GM23338 (cell line): Measurements from ENCODE around the gene ENOSF1. TPM values are rescaled to one million over a fixed set of nuclear protein-coding genes. Genes with fewer than 3 reads are reported as not detected.

Source experiments
- ATAC-seq: fragments of 200-7000 bp; cut with Tn5 transposase; 3 replicates; pipeline ENCODE4 v1.9.1; 2020
- DNase-seq: peaks from one replicate; pipeline ENCODE4 v3.0.0-alpha.2; 2015; ENCODE audit warnings: low spot score
- H2AFZ ChIP-seq: fragments of 200-600 bp; sonication (generic); 2 replicates; pipeline ENCODE4 v1.8.0; 2016; ENCODE audit warnings: antibody characterized with exemption, mild to moderate bottlenecking, moderate library complexity
- H3F3A ChIP-seq: fragments of 200-600 bp; sonication (generic); replicated peaks from 2 replicates; pipeline ENCODE4 v1.8.0; 2017; ENCODE audit warnings: antibody characterized with exemption, mixed run types, low read depth
- H3K27ac ChIP-seq: fragments of 200-600 bp; sonication (generic); 2 replicates; pipeline ENCODE4 v1.6.1; 2016; ENCODE audit warnings: low read depth
- H3K27me3 ChIP-seq: fragments of 200-600 bp; sonication (generic); 2 replicates; pipeline ENCODE4 v1.8.0; 2016; ENCODE audit warnings: mild to moderate bottlenecking, mixed run types, moderate library complexity; ENCODE audit not compliant: insufficient read depth
- H3K36me3 ChIP-seq: fragments of 200-600 bp; sonication (generic); 2 replicates; pipeline ENCODE4 v1.8.0; 2016; ENCODE audit warnings: mild to moderate bottlenecking; ENCODE audit not compliant: insufficient read depth
- H3K4me1 ChIP-seq: fragments of 200-600 bp; sonication (generic); 2 replicates; pipeline ENCODE4 v1.8.0; 2016; ENCODE audit warnings: mild to moderate bottlenecking, moderate library complexity; ENCODE audit not compliant: insufficient read depth
- H3K4me2 ChIP-seq: fragments of 200-600 bp; sonication (generic); 2 replicates; pipeline ENCODE4 v1.7.1; 2017; ENCODE audit warnings: mixed run types
- H3K4me3 ChIP-seq: fragments of 200-600 bp; sonication (generic); 2 replicates; pipeline ENCODE4 v1.6.1; 2016; ENCODE audit warnings: mixed run types
- H3K79me2 ChIP-seq: fragments of 200-600 bp; sonication (generic); replicated peaks from 2 replicates; pipeline ENCODE4 v1.8.0; 2017; ENCODE audit warnings: mild to moderate bottlenecking; ENCODE audit not compliant: insufficient read depth
- H3K9me2 ChIP-seq: fragments of 200-600 bp; sonication (generic); 2 replicates; pipeline ENCODE4 v1.8.0; 2017; ENCODE audit not compliant: insufficient read depth
- H4K20me1 ChIP-seq: fragments of 200-600 bp; sonication (generic); replicated peaks from 2 replicates; pipeline ENCODE4 v1.8.0; 2017; ENCODE audit warnings: mild to moderate bottlenecking; ENCODE audit not compliant: insufficient read depth
- H3K27ac Mint-ChIP-seq: 2 replicates; pipeline ENCODE4 v1.8.0; 2020; ENCODE audit warnings: inconsistent platforms, mild to moderate bottlenecking, moderate library complexity, mixed read lengths
- H3K27me3 Mint-ChIP-seq: 3 replicates; pipeline ENCODE4 v1.8.0; 2022; ENCODE audit warnings: low read depth, mild to moderate bottlenecking, moderate library complexity, mixed read lengths, inconsistent platforms; ENCODE audit not compliant: insufficient read depth, poor library complexity
- H3K36me3 Mint-ChIP-seq: 3 replicates; pipeline ENCODE4 v1.8.0; 2021; ENCODE audit warnings: low read depth, mild to moderate bottlenecking, inconsistent platforms, moderate library complexity, mixed read lengths
- H3K4me1 Mint-ChIP-seq: 3 replicates; pipeline ENCODE4 v1.8.0; 2020; ENCODE audit warnings: mild to moderate bottlenecking, inconsistent platforms, mixed read lengths
- H3K4me3 Mint-ChIP-seq: 3 replicates; pipeline ENCODE4 v1.8.0; 2021; ENCODE audit warnings: moderate library complexity, mild to moderate bottlenecking, inconsistent platforms, mixed read lengths
- H3K9me3 Mint-ChIP-seq: 3 replicates; pipeline ENCODE4 v1.8.0; 2020; ENCODE audit warnings: moderate library complexity, mild to moderate bottlenecking, inconsistent platforms, mixed read lengths
- CREB1 ChIP-seq: fragments of 250-450 bp; sonication (Bioruptor Pico); IDR thresholded peaks from 2 replicates; pipeline ENCODE4 v1.5.0; 2020; ENCODE audit warnings: low read depth, mild to moderate bottlenecking, moderate library complexity
- EZH2 ChIP-seq: fragments of 200-600 bp; sonication (generic); IDR thresholded peaks from one replicate; pipeline ENCODE4 v1.8.0; 2017; ENCODE audit warnings: antibody characterized with exemption, mild to moderate bottlenecking, low read depth; ENCODE audit not compliant: unreplicated experiment
- NANOG ChIP-seq: IDR thresholded peaks from 2 replicates; pipeline ENCODE4 v1.6.1; 2016; ENCODE audit warnings: antibody characterized with exemption, borderline replicate concordance
- STAT1 ChIP-seq: IDR thresholded peaks from one replicate; pipeline ENCODE4 v1.6.1; 2016; ENCODE audit warnings: antibody characterized with exemption; ENCODE audit not compliant: unreplicated experiment
- polyA plus RNA-seq: library from polyadenylated mRNA; unstranded; fragments of >200 nt; fragmentation: Nextera tagmentation; extraction: Ambion mirVana; gene quantifications from 2 replicates; pipeline ENCODE4 v1.2.1, GENCODE V29; 2016
- total RNA-seq: library from RNA; depleted of rRNA; stranded (reverse); fragments of >200 nt; shearing (Covaris generic); gene quantifications from 2 replicates; pipeline ENCODE4 v1.2.3, GENCODE V29; 2014
- TF ChIP-seq, protein P1 (sequence below): fragments of 250-450 bp; sonication (Bioruptor Pico); IDR thresholded peaks from 2 replicates; pipeline ENCODE4 v1.5.0; 2020; ENCODE audit warnings: mild to moderate bottlenecking, moderate library complexity
- TF ChIP-seq, protein P2 (sequence below): IDR thresholded peaks from one replicate; pipeline ENCODE4 v1.6.1; 2018; ENCODE audit warnings: antibody characterized with exemption; ENCODE audit not compliant: unreplicated experiment

The ENOSF1 gene
- total and polyA plus RNA-seq, 2 experiments from 2014 or later = 30.1 to 36.4 TPM

DNA sequence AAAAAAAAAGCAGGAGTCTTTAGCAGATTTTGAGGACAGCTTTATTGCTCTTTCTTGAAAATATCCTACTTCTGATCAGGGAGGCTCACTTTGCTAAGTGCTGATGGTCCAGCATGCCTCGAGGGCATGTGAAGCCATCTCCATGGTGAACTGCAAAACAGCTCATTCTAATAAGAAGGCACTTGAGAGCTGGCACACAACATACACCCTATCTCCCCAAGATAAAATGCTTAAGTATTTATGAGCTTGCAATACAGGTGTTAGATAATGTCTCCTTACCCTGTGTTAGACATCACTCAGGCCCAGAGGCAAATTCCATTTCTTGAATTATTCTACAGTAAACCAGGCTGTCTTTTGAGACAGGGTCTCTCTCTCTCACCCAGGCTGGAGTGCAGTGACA is 2.7 kb downstream of the ENOSF1 start (continued):
- TF ChIP-seq, protein P1, sequence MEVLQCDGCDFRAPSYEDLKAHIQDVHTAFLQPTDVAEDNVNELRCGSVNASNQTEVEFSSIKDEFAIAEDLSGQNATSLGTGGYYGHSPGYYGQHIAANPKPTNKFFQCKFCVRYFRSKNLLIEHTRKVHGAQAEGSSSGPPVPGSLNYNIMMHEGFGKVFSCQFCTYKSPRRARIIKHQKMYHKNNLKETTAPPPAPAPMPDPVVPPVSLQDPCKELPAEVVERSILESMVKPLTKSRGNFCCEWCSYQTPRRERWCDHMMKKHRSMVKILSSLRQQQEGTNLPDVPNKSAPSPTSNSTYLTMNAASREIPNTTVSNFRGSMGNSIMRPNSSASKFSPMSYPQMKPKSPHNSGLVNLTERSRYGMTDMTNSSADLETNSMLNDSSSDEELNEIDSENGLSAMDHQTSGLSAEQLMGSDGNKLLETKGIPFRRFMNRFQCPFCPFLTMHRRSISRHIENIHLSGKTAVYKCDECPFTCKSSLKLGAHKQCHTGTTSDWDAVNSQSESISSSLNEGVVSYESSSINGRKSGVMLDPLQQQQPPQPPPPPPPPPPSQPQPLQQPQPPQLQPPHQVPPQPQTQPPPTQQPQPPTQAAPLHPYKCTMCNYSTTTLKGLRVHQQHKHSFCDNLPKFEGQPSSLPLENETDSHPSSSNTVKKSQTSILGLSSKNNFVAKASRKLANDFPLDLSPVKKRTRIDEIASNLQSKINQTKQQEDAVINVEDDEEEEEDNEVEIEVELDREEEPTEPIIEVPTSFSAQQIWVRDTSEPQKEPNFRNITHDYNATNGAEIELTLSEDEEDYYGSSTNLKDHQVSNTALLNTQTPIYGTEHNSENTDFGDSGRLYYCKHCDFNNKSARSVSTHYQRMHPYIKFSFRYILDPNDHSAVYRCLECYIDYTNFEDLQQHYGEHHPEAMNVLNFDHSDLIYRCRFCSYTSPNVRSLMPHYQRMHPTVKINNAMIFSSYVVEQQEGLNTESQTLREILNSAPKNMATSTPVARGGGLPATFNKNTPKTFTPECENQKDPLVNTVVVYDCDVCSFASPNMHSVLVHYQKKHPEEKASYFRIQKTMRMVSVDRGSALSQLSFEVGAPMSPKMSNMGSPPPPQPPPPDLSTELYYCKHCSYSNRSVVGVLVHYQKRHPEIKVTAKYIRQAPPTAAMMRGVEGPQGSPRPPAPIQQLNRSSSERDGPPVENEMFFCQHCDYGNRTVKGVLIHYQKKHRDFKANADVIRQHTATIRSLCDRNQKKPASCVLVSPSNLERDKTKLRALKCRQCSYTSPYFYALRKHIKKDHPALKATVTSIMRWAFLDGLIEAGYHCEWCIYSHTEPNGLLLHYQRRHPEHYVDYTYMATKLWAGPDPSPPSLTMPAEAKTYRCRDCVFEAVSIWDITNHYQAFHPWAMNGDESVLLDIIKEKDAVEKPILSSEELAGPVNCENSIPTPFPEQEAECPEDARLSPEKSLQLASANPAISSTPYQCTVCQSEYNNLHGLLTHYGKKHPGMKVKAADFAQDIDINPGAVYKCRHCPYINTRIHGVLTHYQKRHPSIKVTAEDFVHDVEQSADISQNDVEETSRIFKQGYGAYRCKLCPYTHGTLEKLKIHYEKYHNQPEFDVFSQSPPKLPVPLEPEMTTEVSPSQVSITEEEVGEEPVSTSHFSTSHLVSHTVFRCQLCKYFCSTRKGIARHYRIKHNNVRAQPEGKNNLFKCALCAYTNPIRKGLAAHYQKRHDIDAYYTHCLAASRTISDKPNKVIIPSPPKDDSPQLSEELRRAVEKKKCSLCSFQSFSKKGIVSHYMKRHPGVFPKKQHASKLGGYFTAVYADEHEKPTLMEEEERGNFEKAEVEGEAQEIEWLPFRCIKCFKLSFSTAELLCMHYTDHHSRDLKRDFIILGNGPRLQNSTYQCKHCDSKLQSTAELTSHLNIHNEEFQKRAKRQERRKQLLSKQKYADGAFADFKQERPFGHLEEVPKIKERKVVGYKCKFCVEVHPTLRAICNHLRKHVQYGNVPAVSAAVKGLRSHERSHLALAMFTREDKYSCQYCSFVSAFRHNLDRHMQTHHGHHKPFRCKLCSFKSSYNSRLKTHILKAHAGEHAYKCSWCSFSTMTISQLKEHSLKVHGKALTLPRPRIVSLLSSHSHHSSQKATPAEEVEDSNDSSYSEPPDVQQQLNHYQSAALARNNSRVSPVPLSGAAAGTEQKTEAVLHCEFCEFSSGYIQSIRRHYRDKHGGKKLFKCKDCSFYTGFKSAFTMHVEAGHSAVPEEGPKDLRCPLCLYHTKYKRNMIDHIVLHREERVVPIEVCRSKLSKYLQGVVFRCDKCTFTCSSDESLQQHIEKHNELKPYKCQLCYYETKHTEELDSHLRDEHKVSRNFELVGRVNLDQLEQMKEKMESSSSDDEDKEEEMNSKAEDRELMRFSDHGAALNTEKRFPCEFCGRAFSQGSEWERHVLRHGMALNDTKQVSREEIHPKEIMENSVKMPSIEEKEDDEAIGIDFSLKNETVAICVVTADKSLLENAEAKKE (CRISPR knock-in tag) = no peak
- TF ChIP-seq STAT1 = no peak
- TF ChIP-seq, protein P2, sequence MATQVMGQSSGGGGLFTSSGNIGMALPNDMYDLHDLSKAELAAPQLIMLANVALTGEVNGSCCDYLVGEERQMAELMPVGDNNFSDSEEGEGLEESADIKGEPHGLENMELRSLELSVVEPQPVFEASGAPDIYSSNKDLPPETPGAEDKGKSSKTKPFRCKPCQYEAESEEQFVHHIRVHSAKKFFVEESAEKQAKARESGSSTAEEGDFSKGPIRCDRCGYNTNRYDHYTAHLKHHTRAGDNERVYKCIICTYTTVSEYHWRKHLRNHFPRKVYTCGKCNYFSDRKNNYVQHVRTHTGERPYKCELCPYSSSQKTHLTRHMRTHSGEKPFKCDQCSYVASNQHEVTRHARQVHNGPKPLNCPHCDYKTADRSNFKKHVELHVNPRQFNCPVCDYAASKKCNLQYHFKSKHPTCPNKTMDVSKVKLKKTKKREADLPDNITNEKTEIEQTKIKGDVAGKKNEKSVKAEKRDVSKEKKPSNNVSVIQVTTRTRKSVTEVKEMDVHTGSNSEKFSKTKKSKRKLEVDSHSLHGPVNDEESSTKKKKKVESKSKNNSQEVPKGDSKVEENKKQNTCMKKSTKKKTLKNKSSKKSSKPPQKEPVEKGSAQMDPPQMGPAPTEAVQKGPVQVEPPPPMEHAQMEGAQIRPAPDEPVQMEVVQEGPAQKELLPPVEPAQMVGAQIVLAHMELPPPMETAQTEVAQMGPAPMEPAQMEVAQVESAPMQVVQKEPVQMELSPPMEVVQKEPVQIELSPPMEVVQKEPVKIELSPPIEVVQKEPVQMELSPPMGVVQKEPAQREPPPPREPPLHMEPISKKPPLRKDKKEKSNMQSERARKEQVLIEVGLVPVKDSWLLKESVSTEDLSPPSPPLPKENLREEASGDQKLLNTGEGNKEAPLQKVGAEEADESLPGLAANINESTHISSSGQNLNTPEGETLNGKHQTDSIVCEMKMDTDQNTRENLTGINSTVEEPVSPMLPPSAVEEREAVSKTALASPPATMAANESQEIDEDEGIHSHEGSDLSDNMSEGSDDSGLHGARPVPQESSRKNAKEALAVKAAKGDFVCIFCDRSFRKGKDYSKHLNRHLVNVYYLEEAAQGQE = no peak
- no peak for TF ChIP-seq NANOG

DNA sequence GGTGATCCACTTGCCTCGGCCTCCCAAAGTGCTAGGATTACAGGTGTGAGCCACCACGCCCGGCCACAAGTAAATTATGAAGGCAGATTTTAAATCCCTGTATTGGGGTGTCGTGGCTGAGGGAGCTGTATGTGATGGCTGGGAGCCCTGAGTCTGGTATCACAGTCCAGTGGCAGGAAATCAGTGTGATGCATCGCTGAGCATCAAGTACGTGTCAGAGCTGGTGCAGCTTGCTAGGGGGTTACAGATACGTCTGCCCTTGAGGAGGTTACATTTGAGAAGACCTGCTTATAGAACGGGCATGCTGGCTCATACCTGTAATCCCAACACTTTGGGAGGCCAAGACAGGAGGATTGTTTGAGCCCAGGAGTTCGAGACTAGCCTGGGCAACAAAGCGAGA is 4.3 kb downstream of the ENOSF1 start:
- Mint-ChIP-seq H3K27me3 (peaks cover 6% of the 10 kb centered on the region), H3K4me1 (peaks cover 7% of the 10 kb centered on the region), H3K27ac (no peak overlapping the region), H3K4me3 (no peak overlapping the region), H3K36me3 (peaks cover 60% of the 10 kb centered on the region), H3K9me3 (peaks cover 4% of the 10 kb centered on the region; the same call in 2 of the 3 replicates)
- H3K27me3 ChIP-seq = no peaks in the 10 kb centered on the region
- H3K4me2 ChIP-seq = no peak overlapping the region
- H2AFZ ChIP-seq = no peak overlapping the region
- peaks cover 6% of the 10 kb centered on the region for H3K4me1 ChIP-seq
- ATAC-seq (no peak), DNase-seq (no peak)
- H3F3A ChIP-seq = peaks cover 5% of the 10 kb centered on the region; the same call in 1 of the 2 replicates
- no peaks in the 10 kb centered on the region for H3K9me2 ChIP-seq
- peaks cover 61% of the 10 kb centered on the region for H3K79me2 ChIP-seq
- peaks cover 51% of the 10 kb centered on the region for H4K20me1 ChIP-seq
- H3K4me3 ChIP-seq = no peak overlapping the region
- no peaks in the 10 kb centered on the region; the same call in 1 of the 2 replicates for H3K36me3 ChIP-seq
- no peak overlapping the region for H3K27ac ChIP-seq
- TF ChIP-seq, protein P1 (CRISPR knock-in tag) = no peak
- TF ChIP-seq CREB1 (CRISPR knock-in tag) (no peak), EZH2 (no peak)
